SK-N-SH (cell line): ENCODE data around the gene THPO. TPM values are rescaled to one million over a fixed set of nuclear protein-coding genes. Genes with fewer than 3 reads are reported as not detected.

Experiments used
- CTCF ChIA-PET: fragments of 300-600, 350-600 bp; formaldehyde crosslinking; extraction: SDS; loops from one replicate; lab custom pipeline; 2021; lab: Yijun Ruan, JAX
- POLR2A ChIA-PET: fragments of 350-600 bp; sonication (Branson Sonifier 250); formaldehyde crosslinking; extraction: SDS; loops from one replicate; lab custom pipeline; 2020; ENCODE audit warnings: antibody characterized with exemption, inconsistent platforms; lab: Yijun Ruan, JAX
- DNase-seq: peaks from one replicate; pipeline ENCODE4 v3.0.0; 2012
- H2AFZ ChIP-seq: fragments of 200-600 bp; sonication (generic); 2 replicates; pipeline ENCODE4 v1.8.1; 2016; ENCODE audit warnings: antibody characterized with exemption, mild to moderate bottlenecking, low read depth
- H3F3A ChIP-seq: fragments of 200-600 bp; sonication (generic); replicated peaks from 2 replicates; pipeline ENCODE3; 2016; ENCODE audit warnings: antibody characterized with exemption, mild to moderate bottlenecking; ENCODE audit not compliant: insufficient read depth
- H3K27ac ChIP-seq, 2 experiments: fragments of 200-500 bp in 1 of 2; fragments of 200-600 bp in 1 of 2; sonication (Bioruptor generic) in 1 of 2; sonication (generic), shearing (Covaris generic) in 1 of 2; 2 replicates each; pipeline versions ENCODE4 v1.5.1 to v1.6.1; 2014 to 2016; ENCODE audit warnings: low read depth in 2 of 2, inconsistent platforms in 1 of 2, low read length in 1 of 2, mild to moderate bottlenecking in 1 of 2, mixed read lengths in 1 of 2
- H3K27me3 ChIP-seq: fragments of 200-600 bp; sonication (generic), shearing (Covaris generic); 2 replicates; pipeline ENCODE4 v1.6.1; 2016; ENCODE audit warnings: mixed run types; ENCODE audit not compliant: insufficient read depth
- H3K36me3 ChIP-seq, 2 experiments: fragments of 200-500 bp in 1 of 2; fragments of 200-600 bp in 1 of 2; sonication (Bioruptor generic) in 1 of 2; sonication (generic) in 1 of 2; replicated peaks in 1 of 2; 2 replicates each; pipeline versions ENCODE3 to v1.5.1; 2014 to 2016; ENCODE audit warnings: low read length in 1 of 2, mild to moderate bottlenecking in 1 of 2; ENCODE audit not compliant: insufficient read depth in 2 of 2, control insufficient read depth in 1 of 2
- H3K4me1 ChIP-seq, 2 experiments: fragments of 200-500 bp in 1 of 2; fragments of 200-600 bp in 1 of 2; sonication (Bioruptor generic) in 1 of 2; sonication (generic), shearing (Covaris generic) in 1 of 2; 2 replicates each; pipeline versions ENCODE4 v1.5.1 to v1.6.1; 2014 to 2016; ENCODE audit warnings: low read depth in 1 of 2, low read length in 1 of 2, mixed run types in 1 of 2; ENCODE audit not compliant: insufficient read depth in 2 of 2, control insufficient read depth in 1 of 2
- H3K4me2 ChIP-seq: fragments of 200-600 bp; sonication (generic), shearing (Covaris generic); 2 replicates; pipeline ENCODE4 v1.6.1; 2017; ENCODE audit warnings: mixed run types
- H3K4me3 ChIP-seq, 2 experiments: fragments of 200-500 bp in 1 of 2; fragments of 200-600 bp in 1 of 2; sonication (Bioruptor generic) in 1 of 2; sonication (generic), shearing (Covaris generic) in 1 of 2; 2 replicates each; pipeline versions ENCODE4 v1.5.1 to v1.8.1; 2014 to 2016; ENCODE audit warnings: low read depth in 2 of 2, inconsistent platforms in 1 of 2, low read length in 1 of 2, mild to moderate bottlenecking in 1 of 2, mixed read lengths in 1 of 2, moderate library complexity in 1 of 2
- H3K79me2 ChIP-seq: fragments of 200-600 bp; sonication (generic); 2 replicates; pipeline ENCODE4 v1.8.1; 2017; ENCODE audit warnings: mild to moderate bottlenecking; ENCODE audit not compliant: insufficient read depth
- H3K9ac ChIP-seq: fragments of 200-600 bp; sonication (generic); 2 replicates; pipeline ENCODE4 v1.6.1; 2017; ENCODE audit warnings: mixed run types
- H3K9me2 ChIP-seq: fragments of 200-600 bp; sonication (generic); 2 replicates; pipeline ENCODE4 v1.6.1; 2017; ENCODE audit warnings: mixed run types
- H3K9me3 ChIP-seq: fragments of 200-600 bp; sonication (generic); 2 replicates; pipeline ENCODE4 v1.6.1; 2017; ENCODE audit warnings: mixed run types, mild to moderate bottlenecking, moderate library complexity
- H4K20me1 ChIP-seq: fragments of 200-600 bp; sonication (generic); 2 replicates; pipeline ENCODE4 v1.6.1; 2017; ENCODE audit warnings: mild to moderate bottlenecking, mixed run types; ENCODE audit not compliant: insufficient read depth
- CHD2 ChIP-seq: fragments of 150-350 bp; IDR thresholded peaks from 2 replicates; pipeline ENCODE4 v1.6.1; 2018; ENCODE audit warnings: low read length; ENCODE audit not compliant: partially characterized antibody
- CTCF ChIP-seq: fragments of 200-600 bp; sonication (generic); IDR thresholded peaks from 2 replicates; pipeline ENCODE4 v1.6.1; 2017; ENCODE audit warnings: antibody characterized with exemption, mild to moderate bottlenecking, moderate library complexity
- ELF1 ChIP-seq: IDR thresholded peaks from 2 replicates; pipeline ENCODE4 v1.4.0; 2012
- FOSL2 ChIP-seq: IDR thresholded peaks from 2 replicates; pipeline ENCODE4 v1.4.0; 2012; ENCODE audit warnings: low read depth, mild to moderate bottlenecking, moderate library complexity, borderline replicate concordance
- FOXJ3 ChIP-seq: sonication (generic); formaldehyde crosslinking; IDR thresholded peaks from 2 replicates; pipeline ENCODE4 v1.5.1; 2020; ENCODE audit warnings: mild to moderate bottlenecking, missing genetic modification reagents
- FOXM1 ChIP-seq: IDR thresholded peaks from 2 replicates; pipeline ENCODE4 v1.4.0; 2012; ENCODE audit warnings: low read depth, mild to moderate bottlenecking
- GATA2 ChIP-seq: sonication (generic); formaldehyde crosslinking; IDR thresholded peaks from 2 replicates; pipeline ENCODE4 v1.5.0; 2020; ENCODE audit warnings: mild to moderate bottlenecking, missing genetic modification reagents
- IRF3 ChIP-seq: fragments of 150-350 bp; IDR thresholded peaks from 2 replicates; pipeline ENCODE4 v1.6.1; 2016; ENCODE audit warnings: mild to moderate bottlenecking, low read depth, low read length
- NFIC ChIP-seq: IDR thresholded peaks from 2 replicates; pipeline ENCODE4 v1.4.0; 2012; ENCODE audit warnings: borderline replicate concordance
- NRF1 ChIP-seq: IDR thresholded peaks from 2 replicates; pipeline ENCODE4 v1.6.1; 2012; ENCODE audit warnings: low read depth, mild to moderate bottlenecking, low read length
- PBX3 ChIP-seq: IDR thresholded peaks from 2 replicates; pipeline ENCODE4; 2012
- POLR2AphosphoS5 ChIP-seq: IDR thresholded peaks from 2 replicates; pipeline ENCODE4 v1.6.1; 2012; ENCODE audit warnings: low read depth, low read length
- RCOR1 ChIP-seq: fragments of 150-350 bp; IDR thresholded peaks from 2 replicates; pipeline ENCODE4 v1.6.1; 2017; ENCODE audit warnings: antibody characterized with exemption, low read length
- SMC3 ChIP-seq: IDR thresholded peaks from 2 replicates; pipeline ENCODE4 v1.6.1; 2012; ENCODE audit warnings: low read depth, low read length, improper control_type of control experiment
- TAF1 ChIP-seq: IDR thresholded peaks from 2 replicates; pipeline ENCODE4 v1.6.1; 2012; ENCODE audit warnings: low read depth, mild to moderate bottlenecking, low read length, moderate library complexity, borderline replicate concordance
- TEAD4 ChIP-seq: IDR thresholded peaks from 2 replicates; pipeline ENCODE4 v1.4.0; 2012; ENCODE audit warnings: mild to moderate bottlenecking, borderline replicate concordance; ENCODE audit not compliant: insufficient read depth
- USF2 ChIP-seq: fragments of 150-350 bp; IDR thresholded peaks from 2 replicates; pipeline ENCODE4 v1.6.1; 2017; ENCODE audit warnings: antibody characterized with exemption, low read length, low read depth, borderline replicate concordance
- YY1 ChIP-seq: IDR thresholded peaks from 2 replicates; pipeline ENCODE4 v1.4.0; 2012; ENCODE audit warnings: low read depth, mild to moderate bottlenecking
- ZBTB33 ChIP-seq: IDR thresholded peaks from 2 replicates; pipeline ENCODE4 v1.4.0; 2012; ENCODE audit warnings: low read depth, borderline replicate concordance
- WGBS: methylation state at CpG from one replicate; pipeline ENCODE4 v1.1.6; 2017; ENCODE audit warnings: low lambda C conversion rate; 5-methylcytosine and 5-hydroxymethylcytosine counted together
- polyA plus RNA-seq, 3 experiments: library from polyadenylated mRNA; depleted of rRNA; stranded (reverse); fragments of >200 nt; gene quantifications; 2 replicates each; pipeline ENCODE4 v1.2.3, GENCODE V29; 2012

Gene THPO
- polyA plus RNA-seq, 1 of the 3 experiments (the other 2 are of a cell fraction), result 0.07 TPM

GRCh38 chr3:184353546-184353941 lies 24.5 kb downstream of the THPO start:
- no peak for DNase-seq
- no peaks in the 10 kb centered on the region for H3K79me2 ChIP-seq
- H2AFZ ChIP-seq, result no peak overlapping the region
- ChIA-PET POLR2A (interaction anchor here (1.4 to 1.5 kb wide), 2 partner anchors 8 to 15 kb away, joined by 3 to 4 read pairs; no protein-coding TSS in a partner anchor), CTCF (interaction anchor here (0.7 to 5.3 kb wide), 25 partner anchors 9 to 450 kb away, joined by 3 to 63 read pairs (median 4); partner anchors contain the start of genes CHRD, CLCN2, FAM131A and POLR2H)
- peaks cover 3 to 41% of the 10 kb centered on the region in 2 experiments for H3K36me3 ChIP-seq
- no peak overlapping the region for H3K4me2 ChIP-seq
- H3K9me2 ChIP-seq, result no peaks in the 10 kb centered on the region
- peaks cover 0 to 18% of the 10 kb centered on the region in 2 experiments; a peak in 1 of 4 replicates for H3K4me1 ChIP-seq
- no peaks in the 10 kb centered on the region for H3F3A ChIP-seq
- no peak overlapping the region for H3K4me3 ChIP-seq
- TF ChIP-seq NRF1, result no peak
- TF ChIP-seq GATA2 (CRISPR knock-in tag), result no peak
- TF ChIP-seq CTCF, result no peak
- no peak for TF ChIP-seq RCOR1
- TF ChIP-seq CHD2, result no peak
- no peak for TF ChIP-seq USF2
- no peak for TF ChIP-seq YY1
- TF ChIP-seq POLR2AphosphoS5, result no peak
- TF ChIP-seq FOXJ3 (CRISPR knock-in tag), result no peak
- no peak for TF ChIP-seq ZBTB33
- TF ChIP-seq IRF3, result no peak
- TF ChIP-seq FOXM1, result no peak
- TF ChIP-seq SMC3, result no peak
- no peak for TF ChIP-seq FOSL2
- TF ChIP-seq TEAD4, result no peak
- no peak for TF ChIP-seq PBX3
- TF ChIP-seq NFIC, result no peak
- TF ChIP-seq ELF1, result no peak
- no peak for TF ChIP-seq TAF1
- H3K9ac ChIP-seq, result no peak overlapping the region
- H3K9me3 ChIP-seq, result no peaks in the 10 kb centered on the region
- H4K20me1 ChIP-seq, result no peaks in the 10 kb centered on the region
- H3K27ac ChIP-seq, result no peak overlapping the region
- WGBS, result 95% methylated on average over 11 of the region's 11 CpGs
- no peaks in the 10 kb centered on the region for H3K27me3 ChIP-seq
